Natural killer cell (primary cell): Measurements from ENCODE around the gene OR11L1. TPM values are rescaled to one million over a fixed set of nuclear protein-coding genes. Genes with fewer than 3 reads are reported as not detected.

Experiments used
- ATAC-seq, 3 donors: fragments of 150-1000 bp in 2 of 3; fragments of 200-7000 bp in 1 of 3; cut with Tn5 transposase; 1 replicate in 1 of 3; 2 replicates in 2 of 3; pipeline ENCODE4 v1.10.0; 2021; ENCODE audit warnings: mild to moderate bottlenecking in 2 of 3, moderate library complexity in 2 of 3
- DNase-seq, 2 donors: peaks; one replicate each; pipeline versions ENCODE4 v3.0.0 to v3.0.0-alpha.2; 2013 to 2021; ENCODE audit warnings: mixed read lengths in 1 of 2
- H3K27ac ChIP-seq: one replicate; pipeline ENCODE4 v1.5.1; 2013; ENCODE audit warnings: mild to moderate bottlenecking, low read length
- H3K27me3 ChIP-seq: one replicate; pipeline ENCODE4 v1.6.1; 2013; ENCODE audit warnings: low read length; ENCODE audit not compliant: control insufficient read depth, insufficient read depth
- H3K36me3 ChIP-seq: one replicate; pipeline ENCODE4 v1.6.1; 2013; ENCODE audit warnings: low read length; ENCODE audit not compliant: control insufficient read depth, insufficient read depth
- H3K4me1 ChIP-seq: one replicate; pipeline ENCODE4 v1.6.1; 2013; ENCODE audit warnings: low read length; ENCODE audit not compliant: control insufficient read depth, insufficient read depth
- H3K4me3 ChIP-seq: one replicate; pipeline ENCODE4 v1.5.1; 2013; ENCODE audit warnings: low read length
- H3K9me3 ChIP-seq: one replicate; pipeline ENCODE4 v1.6.1; 2013; ENCODE audit warnings: low read length; ENCODE audit not compliant: control insufficient read depth, insufficient read depth
- H3K27ac Mint-ChIP-seq, 2 donors: one replicate each; pipeline ENCODE4 v1.8.0; 2022; ENCODE audit warnings: mild to moderate bottlenecking in 2 of 2, mixed read lengths in 2 of 2, moderate library complexity in 1 of 2
- H3K27me3 Mint-ChIP-seq, 2 donors: one replicate each; pipeline ENCODE4 v1.8.0; 2022; ENCODE audit warnings: low read depth in 2 of 2, mixed read lengths in 2 of 2
- H3K36me3 Mint-ChIP-seq: one replicate; pipeline ENCODE4 v1.8.0; 2022; ENCODE audit warnings: mixed read lengths
- H3K4me1 Mint-ChIP-seq, 2 donors: one replicate each; pipeline ENCODE4 v1.8.0; 2022; ENCODE audit warnings: mixed read lengths in 2 of 2
- H3K4me3 Mint-ChIP-seq: one replicate; pipeline ENCODE4 v1.8.0; 2022; ENCODE audit warnings: mild to moderate bottlenecking, moderate library complexity, mixed read lengths
- H3K9me3 Mint-ChIP-seq, 2 donors: one replicate each; pipeline ENCODE4 v1.8.0; 2022; ENCODE audit warnings: mixed read lengths in 2 of 2
- WGBS: methylation state at CpG from one replicate; pipeline ENCODE4 v1.1.7; 2013; ENCODE audit warnings: missing lambda C conversion rate; ENCODE audit not compliant: insufficient coverage; 5-methylcytosine and 5-hydroxymethylcytosine counted together
- intact Hi-C: fragments of 100-400 bp; cut with micrococcal nuclease; formaldehyde crosslinking; loops from one replicate; pipeline ENCODE4 v1.14.2; 2022
- total RNA-seq, 4 donors: library from RNA; stranded (reverse); fragments of 120-200 nt in 1 of 4; gene quantifications; one replicate each; pipeline versions ENCODE4 v1.2.3 to v1.2.4, GENCODE V29; 2013 to 2022
- TF ChIP-seq, protein P1 (sequence below): fragments of 200-600 bp; IDR thresholded peaks from one replicate; pipeline ENCODE4 v1.8.0; 2022; ENCODE audit warnings: antibody characterized with exemption

OR11L1 gene
- total RNA-seq, 3 donors from 2014 or later (not counting 1 experiment from before 2014, with no cell fraction given), result not detected

DNA sequence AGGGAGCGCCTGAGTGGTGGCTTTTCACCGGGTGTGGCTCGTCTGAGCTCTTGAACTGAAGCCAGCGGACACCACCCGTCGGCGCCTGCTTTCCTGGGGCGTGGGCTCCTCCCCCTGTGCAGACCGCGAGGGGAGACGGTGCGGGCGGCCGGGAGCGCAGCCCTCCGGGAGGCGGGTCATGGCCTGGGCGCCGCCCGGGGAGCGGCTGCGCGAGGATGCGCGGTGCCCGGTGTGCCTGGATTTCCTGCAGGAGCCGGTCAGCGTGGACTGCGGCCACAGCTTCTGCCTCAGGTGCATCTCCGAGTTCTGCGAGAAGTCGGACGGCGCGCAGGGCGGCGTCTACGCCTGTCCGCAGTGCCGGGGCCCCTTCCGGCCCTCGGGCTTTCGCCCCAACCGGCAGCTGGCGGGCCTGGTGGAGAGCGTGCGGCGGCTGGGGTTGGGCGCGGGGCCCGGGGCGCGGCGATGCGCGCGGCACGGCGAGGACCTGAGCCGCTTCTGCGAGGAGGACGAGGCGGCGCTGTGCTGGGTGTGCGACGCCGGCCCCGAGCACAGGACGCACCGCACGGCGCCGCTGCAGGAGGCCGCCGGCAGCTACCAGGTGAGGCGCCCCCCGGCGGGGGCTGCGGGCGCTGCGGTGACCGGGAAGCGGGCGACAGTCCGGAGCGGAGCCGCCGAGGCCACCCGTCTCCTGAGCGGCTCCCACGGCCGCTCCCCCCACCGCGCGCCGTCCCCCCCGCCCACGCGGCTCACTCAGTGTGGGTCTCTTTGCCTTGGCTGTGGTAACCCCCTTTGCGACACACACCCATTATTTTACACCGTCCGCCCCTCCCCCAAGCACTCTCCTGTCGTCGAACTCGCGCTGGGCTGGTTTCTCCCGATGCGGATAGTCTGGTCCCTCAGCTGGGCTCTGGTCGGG, 15.6 kb upstream of the OR11L1 start, which contains the start of gene TRIM58:
TRIM58 (plus strand) TSS at position 119 of the 916 bp plus-strand sequence; CDS start at position 179, 60 bp downstream.
- no peaks in the 10 kb centered on the region for H3K36me3 Mint-ChIP-seq
- H3K4me1 Mint-ChIP-seq, result peaks cover 12 to 13% of the 10 kb centered on the region in 2 donors
- intact Hi-C loops, result no loop called here
- H3K9me3 Mint-ChIP-seq, result peaks cover 0 to 2% of the 10 kb centered on the region in 2 donors
- 2% methylated on average over 109 of the region's 109 CpGs for WGBS
- peaks cover 18 to 33% of the 10 kb centered on the region in 2 donors for H3K27me3 Mint-ChIP-seq
- TF ChIP-seq, protein P1, sequence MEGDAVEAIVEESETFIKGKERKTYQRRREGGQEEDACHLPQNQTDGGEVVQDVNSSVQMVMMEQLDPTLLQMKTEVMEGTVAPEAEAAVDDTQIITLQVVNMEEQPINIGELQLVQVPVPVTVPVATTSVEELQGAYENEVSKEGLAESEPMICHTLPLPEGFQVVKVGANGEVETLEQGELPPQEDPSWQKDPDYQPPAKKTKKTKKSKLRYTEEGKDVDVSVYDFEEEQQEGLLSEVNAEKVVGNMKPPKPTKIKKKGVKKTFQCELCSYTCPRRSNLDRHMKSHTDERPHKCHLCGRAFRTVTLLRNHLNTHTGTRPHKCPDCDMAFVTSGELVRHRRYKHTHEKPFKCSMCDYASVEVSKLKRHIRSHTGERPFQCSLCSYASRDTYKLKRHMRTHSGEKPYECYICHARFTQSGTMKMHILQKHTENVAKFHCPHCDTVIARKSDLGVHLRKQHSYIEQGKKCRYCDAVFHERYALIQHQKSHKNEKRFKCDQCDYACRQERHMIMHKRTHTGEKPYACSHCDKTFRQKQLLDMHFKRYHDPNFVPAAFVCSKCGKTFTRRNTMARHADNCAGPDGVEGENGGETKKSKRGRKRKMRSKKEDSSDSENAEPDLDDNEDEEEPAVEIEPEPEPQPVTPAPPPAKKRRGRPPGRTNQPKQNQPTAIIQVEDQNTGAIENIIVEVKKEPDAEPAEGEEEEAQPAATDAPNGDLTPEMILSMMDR, result no peak
- Histone ChIP-seq H3K9me3 (no peaks in the 10 kb centered on the region), H3K36me3 (no peaks in the 10 kb centered on the region), H3K4me1 (peaks cover 6% of the 10 kb centered on the region), H3K27ac (no peak within 1 kb of the TSS), H3K4me3 (peak within 1 kb of the TSS; percentile 39), H3K27me3 (peaks cover 4% of the 10 kb centered on the region)
- H3K4me3 Mint-ChIP-seq, result peak within 1 kb of the TSS; percentile 91
- H3K27ac Mint-ChIP-seq, result no peak within 1 kb of the TSS
- peak; percentile 16 to 25 for DNase-seq
- ATAC-seq, result peak; percentile 31 to 81 (median 49)

DNA sequence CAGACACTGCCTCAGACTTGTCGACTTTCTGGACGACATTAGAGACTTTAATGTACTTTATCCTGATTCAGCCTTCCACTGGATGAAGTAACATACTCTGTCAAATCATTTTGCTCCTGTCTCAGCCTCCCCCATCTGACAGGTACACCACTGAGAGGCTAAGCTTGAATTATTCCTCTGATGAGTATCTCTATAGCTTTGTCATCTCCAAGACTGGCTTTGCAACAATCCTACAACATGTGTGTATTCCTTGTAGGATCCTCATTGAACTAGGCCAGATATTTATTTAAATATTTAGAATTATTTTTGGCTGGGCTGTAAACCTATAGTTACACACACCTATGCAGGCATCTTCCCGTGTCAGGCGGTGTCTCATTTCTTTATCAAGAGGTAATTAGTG, 14.2 kb upstream of the OR11L1 start:
- Histone ChIP-seq H3K9me3 (no peaks in the 10 kb centered on the region), H3K27me3 (peaks cover 4% of the 10 kb centered on the region), H3K27ac (no peak overlapping the region), H3K4me3 (no peak overlapping the region), H3K36me3 (no peaks in the 10 kb centered on the region), H3K4me1 (peaks cover 6% of the 10 kb centered on the region)
- TF ChIP-seq, protein P1, result no peak
- intact Hi-C loops, result no loop called here
- Mint-ChIP-seq H3K9me3 (peaks cover 0 to 2% of the 10 kb centered on the region in 2 donors), H3K27ac (no peak overlapping the region), H3K27me3 (peaks cover 24 to 32% of the 10 kb centered on the region in 2 donors), H3K4me3 (peak overlapping the region; percentile 89), H3K36me3 (no peaks in the 10 kb centered on the region), H3K4me1 (peaks cover 12 to 13% of the 10 kb centered on the region in 2 donors)
- no peak for DNase-seq
- WGBS, result 90% methylated on average over 2 of the region's 4 CpGs
- ATAC-seq, result no peak

DNA sequence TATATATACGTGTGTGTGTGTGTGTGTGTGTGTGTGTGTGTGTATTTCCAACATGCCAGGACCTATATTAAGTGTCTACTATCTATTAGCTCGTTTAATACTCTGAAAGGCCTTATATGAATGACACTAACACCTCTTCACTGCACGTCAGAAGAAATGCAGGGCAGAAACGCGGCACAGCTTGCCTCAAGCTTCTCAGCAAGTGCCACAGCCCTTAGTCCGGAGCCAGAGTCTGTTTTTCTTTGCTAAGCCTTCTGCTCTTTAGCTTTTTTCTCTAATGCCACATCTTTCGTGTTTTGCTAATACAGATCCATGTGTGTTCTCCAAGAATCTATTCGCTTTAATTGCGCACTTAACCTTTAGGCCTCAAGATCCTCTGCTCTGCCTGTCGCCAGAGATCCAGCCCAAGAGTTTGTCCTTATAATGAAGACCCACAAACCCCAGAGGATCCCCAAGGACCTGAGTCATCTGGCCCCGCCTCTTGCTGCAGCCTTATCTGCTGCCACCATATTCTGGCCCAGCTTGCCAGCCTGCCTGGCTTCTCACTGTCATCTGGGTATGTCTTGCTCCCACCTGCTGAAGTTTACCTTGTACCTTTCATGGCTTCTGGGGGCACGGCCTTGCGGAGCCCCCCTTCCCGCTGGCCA, 13.3 kb upstream of the OR11L1 start:
- no peaks in the 10 kb centered on the region for H3K9me3 ChIP-seq
- H3K27me3 ChIP-seq, result peaks cover 4% of the 10 kb centered on the region
- Mint-ChIP-seq H3K27ac (no peak overlapping the region), H3K36me3 (no peaks in the 10 kb centered on the region), H3K27me3 (peaks cover 25 to 32% of the 10 kb centered on the region in 2 donors), H3K4me3 (no peak overlapping the region), H3K4me1 (peaks cover 12 to 13% of the 10 kb centered on the region in 2 donors), H3K9me3 (peaks cover 0 to 2% of the 10 kb centered on the region in 2 donors)
- no peaks in the 10 kb centered on the region for H3K36me3 ChIP-seq
- no peak for DNase-seq
- intact Hi-C loops, result no loop called here
- no peak overlapping the region for H3K27ac ChIP-seq
- TF ChIP-seq, protein P1, result no peak
- H3K4me1 ChIP-seq, result peaks cover 6% of the 10 kb centered on the region
- no peak overlapping the region for H3K4me3 ChIP-seq
- WGBS, result 82% methylated on average over 13 of the region's 14 CpGs
- no peak for ATAC-seq
